Right atrium auricular region (tissue), 2 donors: Measurements from ENCODE around the gene PTP4A2. TPM values are rescaled to one million over a fixed set of nuclear protein-coding genes. Genes with fewer than 3 reads are reported as not detected.
A peak's percentile ranks its signal among the peaks of the same experiment; 100 is the strongest.
"Not testable (repeated sequence)": the region's sequence is repeated elsewhere in the genome, so short reads cannot be mapped to it uniquely, and the experiment has no call there.

Experiments used
- DNase-seq: peaks from one replicate; pipeline ENCODE4 v3.0.0-alpha.2; 2019; ENCODE audit warnings: low spot score
- H3K27ac ChIP-seq, 2 donors: fragments of 200-600 bp; sonication (generic); 1 replicate in 1 of 2; 2 replicates in 1 of 2; pipeline ENCODE4 v1.5.1; 2016 to 2019
- H3K27me3 ChIP-seq, 2 donors: fragments of 200-600 bp; sonication (generic); one replicate each; pipeline versions ENCODE4 v1.5.1 to v1.6.0; 2017 to 2019
- H3K36me3 ChIP-seq: fragments of 200-600 bp; sonication (generic); one replicate; pipeline ENCODE4 v1.5.1; 2016
- H3K4me1 ChIP-seq, 2 donors: fragments of 200-600 bp; sonication (generic); one replicate each; pipeline versions ENCODE4 v1.5.1 to v1.6.0; 2017 to 2019
- H3K4me3 ChIP-seq, 2 donors: fragments of 200-600 bp; sonication (generic); 1 replicate in 1 of 2; 2 replicates in 1 of 2; pipeline ENCODE4 v1.5.1; 2017 to 2019; ENCODE audit warnings: mild to moderate bottlenecking in 1 of 2, moderate library complexity in 1 of 2
- H3K9me3 ChIP-seq, 2 donors: fragments of 200-600 bp; sonication (generic); one replicate each; pipeline ENCODE4 v1.5.1; 2019
- CTCF ChIP-seq, 2 donors: fragments of 200-600 bp; sonication (generic); IDR thresholded peaks; one replicate each; pipeline ENCODE4 v1.5.1; 2019; ENCODE audit warnings: antibody characterized with exemption in 2 of 2
- total RNA-seq, 2 donors: library from RNA; depleted of rRNA; stranded (reverse); fragments of >200 nt; gene quantifications; one replicate each; pipeline ENCODE4 v1.1.0, GENCODE V29; 2016

PTP4A2 gene
- total RNA-seq, 2 donors from 2014 or later = 261 to 319 TPM

DNA sequence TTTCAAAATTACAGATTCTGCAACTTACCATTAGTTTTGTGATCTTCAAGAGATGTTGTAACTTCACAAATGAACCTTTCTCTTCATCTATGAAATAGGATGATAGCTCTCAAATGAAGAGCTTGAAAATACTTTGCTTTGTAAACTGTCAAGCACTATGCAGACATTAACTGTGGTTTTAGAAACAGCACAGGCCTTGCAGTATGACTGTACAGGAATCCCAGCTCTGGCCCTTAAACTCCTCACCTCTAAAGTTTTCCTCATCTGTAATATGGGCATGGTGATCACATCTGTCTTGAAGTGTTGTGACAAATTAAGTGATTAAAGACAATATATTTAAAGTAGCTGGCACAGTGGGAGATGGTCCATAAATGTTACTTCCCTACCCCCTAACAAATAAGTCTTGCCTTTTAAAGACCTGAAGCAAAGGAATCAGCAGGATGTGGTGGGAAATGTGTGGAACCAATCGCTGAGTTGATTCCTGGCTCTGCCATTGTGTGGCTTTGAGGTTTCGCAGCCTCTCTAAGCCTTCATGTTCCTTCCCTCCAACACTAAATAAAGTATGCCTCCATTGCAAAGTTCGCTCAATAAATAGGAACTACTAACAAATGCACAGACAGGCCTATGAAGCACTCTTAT is 5.5 kb upstream of the PTP4A2 start:
- no peaks in the 10 kb centered on the region for H3K36me3 ChIP-seq
- no peaks in the 10 kb centered on the region for H3K9me3 ChIP-seq
- H3K4me1 ChIP-seq = peaks cover 0 to 40% of the 10 kb centered on the region in 2 donors
- DNase-seq = no peak
- TF ChIP-seq CTCF (IDR thresholded peaks at IDR 0.05) = no peak
- H3K4me3 ChIP-seq = peak overlapping the region in 1 of 2 donors; percentile 58
- peak overlapping the region; percentile 99 to 100 for H3K27ac ChIP-seq
- no peaks in the 10 kb centered on the region for H3K27me3 ChIP-seq

- H3K4me3 ChIP-seq = not testable (repeated sequence)
- H3K27ac ChIP-seq = peak overlapping the region; percentile 38 to 100
These were observed 3.9 kb upstream of the PTP4A2 start for GRCh38 chr1:31942061-31942460.

GRCh38 chr1:31939484-31940329 is 1.5 kb upstream of the PTP4A2 start:
- peak in 1 of 2 donors; percentile 47 for TF ChIP-seq CTCF (IDR thresholded peaks at IDR 0.05)
- DNase-seq = no peak
- Histone ChIP-seq H3K27me3 (no peaks in the 10 kb centered on the region), H3K4me1 (peaks cover 0 to 54% of the 10 kb centered on the region in 2 donors), H3K4me3 (no peak overlapping the region), H3K36me3 (no peaks in the 10 kb centered on the region), H3K9me3 (no peaks in the 10 kb centered on the region), H3K27ac (peak overlapping the region; percentile 96 to 97)

More at GRCh38 chr1:31942061-31942460, 3.9 kb upstream of the PTP4A2 start:
- H3K4me1 ChIP-seq = peaks cover 0 to 43% of the 10 kb centered on the region in 2 donors
- DNase-seq, H3K27me3 ChIP-seq, H3K9me3 ChIP-seq, H3K36me3 ChIP-seq: not testable (repeated sequence)

DNA sequence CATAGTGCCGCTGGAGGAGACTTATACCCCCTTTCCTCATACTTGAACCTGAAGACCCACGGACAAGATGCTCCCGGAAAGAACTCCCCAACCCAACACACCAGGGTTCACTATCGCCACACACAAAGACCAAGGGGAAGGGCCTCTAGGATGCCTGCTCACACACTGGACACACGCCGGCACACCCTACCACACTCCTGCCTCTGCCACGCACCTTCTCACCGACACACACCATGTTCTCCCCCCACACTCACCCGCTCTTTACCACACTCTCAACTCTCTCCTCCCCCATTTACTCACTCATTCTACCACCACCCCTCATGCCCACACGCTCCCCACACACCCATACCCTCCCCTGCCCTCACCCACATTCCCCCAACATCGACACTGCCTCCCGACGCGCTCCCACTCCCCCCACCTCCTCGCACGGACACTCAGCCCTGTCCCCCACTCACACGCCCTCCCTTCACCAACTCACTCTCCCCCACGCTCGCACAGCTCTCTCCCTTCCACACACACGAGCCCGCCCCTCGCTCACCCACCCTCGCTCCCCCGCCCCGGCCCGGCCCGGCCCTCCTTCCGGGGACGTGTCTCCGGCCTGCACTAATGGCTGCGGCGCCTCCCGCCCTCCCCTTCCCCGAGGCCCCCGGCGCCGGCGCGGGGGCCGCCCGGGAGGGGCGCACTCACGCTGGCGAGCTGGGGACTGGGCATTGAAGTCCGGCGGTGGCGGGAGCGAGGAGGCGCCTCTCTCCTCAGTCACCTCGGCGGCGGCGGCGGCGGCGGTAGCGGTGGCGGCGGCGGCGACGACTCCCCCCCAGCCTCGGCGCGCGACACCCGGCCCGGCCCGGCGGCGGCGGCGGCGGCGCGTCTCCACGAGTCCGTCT is 626 bp downstream of the PTP4A2 start:
- H3K27me3 ChIP-seq = no peaks in the 10 kb centered on the region
- H3K4me3 ChIP-seq = peak overlapping the region; percentile 74 to 93
- peak overlapping the region; percentile 96 to 97 for H3K27ac ChIP-seq
- no peaks in the 10 kb centered on the region for H3K9me3 ChIP-seq
- H3K36me3 ChIP-seq = no peaks in the 10 kb centered on the region
- DNase-seq = peak; percentile 81
- H3K4me1 ChIP-seq = peaks cover 0 to 62% of the 10 kb centered on the region in 2 donors
- TF ChIP-seq CTCF (IDR thresholded peaks at IDR 0.05) = no peak

- Histone ChIP-seq H3K27me3 (no peaks in the 10 kb centered on the region), H3K27ac (peak overlapping the region; percentile 96 to 97), H3K4me3 (peak overlapping the region; percentile 74 to 93), H3K9me3 (no peaks in the 10 kb centered on the region), H3K36me3 (no peaks in the 10 kb centered on the region), H3K4me1 (peaks cover 0 to 68% of the 10 kb centered on the region in 2 donors)
- no peak for DNase-seq
- TF ChIP-seq CTCF (IDR thresholded peaks at IDR 0.05) = no peak
These were observed 1.2 kb downstream of the PTP4A2 start for GRCh38 chr1:31936981-31937299.
